Neuronal stem cell (in vitro differentiated cells): Measurements from ENCODE around the gene MTA1.
A peak's percentile ranks its signal among the peaks of the same experiment; 100 is the strongest.

Experiments used
- DNase-seq: peaks from one replicate; pipeline ENCODE4 v3.0.0-alpha.2; 2013; ENCODE audit warnings: low spot score
- H2AFZ ChIP-seq: one replicate; pipeline ENCODE4 v1.6.1; 2013; ENCODE audit warnings: mild to moderate bottlenecking, low read length, inconsistent platforms
- H2AK5ac ChIP-seq: 2 replicates; pipeline ENCODE4 v1.6.1; 2013; ENCODE audit warnings: low read depth, mild to moderate bottlenecking, inconsistent platforms, low read length, moderate library complexity, mixed read lengths
- H2BK120ac ChIP-seq: 2 replicates; pipeline ENCODE4 v1.6.1; 2013; ENCODE audit warnings: low read depth, mild to moderate bottlenecking, inconsistent platforms, low read length, moderate library complexity, mixed read lengths
- H2BK12ac ChIP-seq: one replicate; pipeline ENCODE4 v1.6.1; 2013; ENCODE audit warnings: low read length, inconsistent platforms
- H2BK15ac ChIP-seq: 2 replicates; pipeline ENCODE4 v1.6.1; 2013; ENCODE audit warnings: mild to moderate bottlenecking, low read length, inconsistent platforms, mixed read lengths
- H2BK5ac ChIP-seq: one replicate; pipeline ENCODE4 v1.6.1; 2013; ENCODE audit warnings: inconsistent platforms, mild to moderate bottlenecking, low read length, moderate library complexity
- H3K14ac ChIP-seq: one replicate; pipeline ENCODE4 v1.6.1; 2013; ENCODE audit warnings: low read length, inconsistent platforms
- H3K18ac ChIP-seq: 2 replicates; pipeline ENCODE4 v1.6.1; 2013; ENCODE audit warnings: low read length, inconsistent platforms
- H3K23ac ChIP-seq: 2 replicates; pipeline ENCODE4 v1.6.1; 2013; ENCODE audit warnings: low read depth, mild to moderate bottlenecking, mixed read lengths, low read length, inconsistent platforms; ENCODE audit not compliant: poor library complexity
- H3K27ac ChIP-seq: replicated peaks from 3 replicates; pipeline ENCODE4 v1.5.1; 2013; ENCODE audit warnings: low read length, inconsistent platforms
- H3K27me3 ChIP-seq, 3 experiments: 2 replicates each; pipeline ENCODE4 v1.6.1; 2013; ENCODE audit warnings: low read length in 3 of 3, mild to moderate bottlenecking in 2 of 3, inconsistent platforms in 1 of 3, low read depth in 1 of 3, mixed read lengths in 1 of 3, moderate library complexity in 1 of 3; ENCODE audit not compliant: control insufficient read depth in 3 of 3, insufficient read depth in 3 of 3
- H3K36me3 ChIP-seq, 2 donors: replicated peaks in 1 of 2; 2 replicates each; pipeline ENCODE4 v1.6.1; 2013; ENCODE audit warnings: low read length in 2 of 2; ENCODE audit not compliant: control insufficient read depth in 2 of 2, insufficient read depth in 2 of 2
- H3K4ac ChIP-seq: 2 replicates; pipeline ENCODE4 v1.6.1; 2013; ENCODE audit warnings: inconsistent platforms, mild to moderate bottlenecking, low read length, moderate library complexity
- H3K4me1 ChIP-seq, 2 donors: 1 replicate in 1 of 2; 2 replicates in 1 of 2; pipeline ENCODE4 v1.6.1; 2013; ENCODE audit warnings: low read length in 2 of 2, low read depth in 1 of 2; ENCODE audit not compliant: control insufficient read depth in 2 of 2, insufficient read depth in 1 of 2
- H3K4me2 ChIP-seq: one replicate; pipeline ENCODE4 v1.6.1; 2013; ENCODE audit warnings: mild to moderate bottlenecking, low read length, inconsistent platforms; ENCODE audit not compliant: insufficient read depth, poor library complexity, severe bottlenecking
- H3K4me3 ChIP-seq, 2 donors: 2 replicates each; pipeline ENCODE4 v1.5.1; 2013; ENCODE audit warnings: low read length in 2 of 2, mild to moderate bottlenecking in 2 of 2, inconsistent platforms in 1 of 2, moderate library complexity in 1 of 2
- H3K79me1 ChIP-seq: one replicate; pipeline ENCODE4 v1.6.1; 2013; ENCODE audit warnings: low read depth, mild to moderate bottlenecking, inconsistent platforms, low read length, moderate library complexity
- H3K9ac ChIP-seq: one replicate; pipeline ENCODE4 v1.6.1; 2013; ENCODE audit warnings: mild to moderate bottlenecking, low read depth, low read length, inconsistent platforms; ENCODE audit not compliant: poor library complexity
- H3K9me3 ChIP-seq, 2 donors: replicated peaks in 1 of 2; 2 replicates each; pipeline versions ENCODE3 to v1.6.1; 2013; ENCODE audit warnings: low read length in 2 of 2, mild to moderate bottlenecking in 2 of 2, inconsistent platforms in 1 of 2, low read depth in 1 of 2, mixed read lengths in 1 of 2, moderate library complexity in 1 of 2; ENCODE audit not compliant: control insufficient read depth in 2 of 2, insufficient read depth in 1 of 2
- H4K8ac ChIP-seq: one replicate; pipeline ENCODE4 v1.6.1; 2013; ENCODE audit warnings: low read depth, mild to moderate bottlenecking, inconsistent platforms, low read length, moderate library complexity
- H4K91ac ChIP-seq: one replicate; pipeline ENCODE4 v1.6.1; 2013; ENCODE audit warnings: low read length, low read depth, mild to moderate bottlenecking, inconsistent platforms; ENCODE audit not compliant: poor library complexity
- WGBS, 2 donors: extraction: QIAGEN DNeasy Blood & Tissue Kit; methylation state at CpG; one replicate each; pipeline ENCODE4 v1.1.7; 2013; ENCODE audit warnings: missing lambda C conversion rate in 2 of 2, mixed read lengths in 1 of 2; ENCODE audit not compliant: insufficient read length in 2 of 2, insufficient replicate concordance in 1 of 2; ENCODE audit errors: extremely low coverage in 2 of 2; 5-methylcytosine and 5-hydroxymethylcytosine counted together

The MTA1 gene

DNA sequence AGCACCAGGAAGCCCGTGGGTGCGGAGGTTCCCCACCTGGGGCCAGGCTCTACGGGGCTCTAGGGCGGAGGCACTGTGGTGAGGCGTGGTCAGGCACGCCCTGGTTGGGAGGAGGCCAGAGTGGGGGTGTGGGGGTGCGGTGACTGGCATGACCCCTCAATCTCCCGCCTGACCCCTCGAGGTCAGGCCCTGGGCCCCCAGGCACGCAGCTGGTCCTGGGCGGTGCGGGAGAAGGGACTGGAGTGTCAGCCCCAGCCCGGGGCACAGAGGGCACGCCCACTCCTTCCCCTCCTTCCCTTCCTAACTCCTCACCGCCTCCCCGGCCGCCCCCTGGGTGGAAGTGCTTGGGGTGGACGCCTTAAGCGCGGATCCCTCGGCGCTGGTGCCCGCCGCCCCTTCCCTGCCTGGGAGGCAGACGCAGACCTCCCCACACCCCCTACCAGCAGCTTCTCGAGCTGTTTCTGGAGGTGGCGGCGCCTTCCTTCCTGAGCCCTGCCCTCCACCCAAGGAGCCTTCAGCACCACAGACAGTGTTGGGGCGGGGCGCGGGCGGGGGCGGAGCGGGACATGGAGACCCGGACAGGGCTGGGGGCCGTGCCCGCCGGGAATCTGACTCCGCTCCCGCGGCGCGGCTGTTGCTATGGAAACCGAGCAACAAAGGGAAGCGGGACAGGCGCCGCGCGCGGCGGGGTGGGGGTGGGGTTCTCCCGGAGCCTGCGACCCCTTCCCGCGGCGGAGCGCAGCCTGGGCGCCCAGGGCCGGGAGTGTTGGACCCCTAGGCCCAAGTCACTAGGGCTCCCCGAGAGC, 54.3 kb downstream of the MTA1 start:
- Histone ChIP-seq H2AK5ac (peak overlapping the region; percentile 63), H3K4ac (no peak overlapping the region), H2BK12ac (peak overlapping the region; percentile 49), H3K79me1 (peaks cover 13% of the 10 kb centered on the region), H4K8ac (no peak overlapping the region), H3K4me2 (peak overlapping the region; percentile 80), H3K4me1 (peaks cover 27 to 51% of the 10 kb centered on the region in 2 donors), H3K27ac (peak overlapping the region; percentile 91), H3K9ac (peak overlapping the region; percentile 74), H3K23ac (peak overlapping the region; percentile 91), H2AFZ (peak overlapping the region; percentile 95), H2BK15ac (peak overlapping the region; percentile 13), H3K4me3 (peak overlapping the region; percentile 86 to 91), H3K27me3 (peaks cover 0 to 42% (median 16%) of the 10 kb centered on the region in 3 experiments), H3K18ac (peak overlapping the region; percentile 97), H3K36me3 (peaks cover 4 to 18% of the 10 kb centered on the region in 2 donors), H3K14ac (peak overlapping the region; percentile 94), H3K9me3 (peaks cover 0 to 2% of the 10 kb centered on the region in 2 donors), H2BK120ac (peak overlapping the region; percentile 96), H2BK5ac (peak overlapping the region; percentile 14), H4K91ac (peak overlapping the region; percentile 53)
- no CpG with 5 or more reads among the region's 60 CpGs for WGBS, 2 donors
- peak; percentile 96 for DNase-seq

DNA sequence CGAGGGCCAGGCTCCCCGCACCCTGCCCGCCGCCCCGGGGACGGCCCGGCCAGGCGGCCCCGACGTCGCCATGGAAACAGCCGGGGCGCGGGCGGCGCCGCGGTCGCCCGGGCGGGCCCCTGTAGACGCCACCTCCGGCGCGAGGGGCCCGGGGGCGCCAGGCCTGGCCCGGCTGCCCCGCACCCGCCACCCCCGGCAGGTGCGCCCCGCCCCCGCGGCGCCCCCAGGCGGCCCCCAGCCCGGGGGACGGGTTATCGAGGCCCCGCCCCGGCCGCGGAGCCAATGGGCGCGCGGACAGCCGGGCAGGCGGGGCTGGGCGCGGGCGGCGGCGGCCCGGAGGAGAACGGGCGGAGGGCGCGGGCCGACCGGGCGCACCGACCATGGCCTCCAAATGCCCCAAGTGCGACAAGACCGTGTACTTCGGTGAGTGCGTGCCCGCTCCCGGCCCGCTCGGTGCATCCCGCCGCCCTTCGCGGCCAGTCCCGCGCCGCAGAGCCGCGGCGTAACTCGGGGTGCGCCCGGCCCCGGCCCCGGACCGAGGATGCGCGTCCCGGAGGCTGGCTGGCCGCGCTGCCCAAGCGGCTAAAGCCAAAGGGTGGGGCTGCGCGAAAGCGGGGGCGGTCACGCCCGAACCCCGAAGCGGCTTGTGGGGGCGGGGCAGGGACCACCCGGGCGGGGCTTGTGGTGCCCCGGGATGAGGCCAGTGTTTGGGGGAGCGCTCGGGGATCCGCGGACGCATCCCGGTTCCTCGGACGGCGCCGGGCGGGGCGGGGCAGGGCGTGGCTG, 55.0 kb downstream of the MTA1 start, which contains the start of gene CRIP2:
CRIP2 (plus strand) TSS at position 339 of the 786 bp plus-strand sequence; CDS start at position 381, 42 bp downstream.
- Histone ChIP-seq H2AFZ (peak within 1 kb of the TSS; percentile 96), H2BK5ac (peak within 1 kb of the TSS; percentile 93), H3K14ac (peak within 1 kb of the TSS; percentile 97), H3K27ac (peak within 1 kb of the TSS; percentile 91), H3K36me3 (peaks cover 4 to 10% of the 10 kb centered on the region in 2 donors), H2AK5ac (peak within 1 kb of the TSS; percentile 98), H3K4me3 (peak within 1 kb of the TSS; percentile 91), H2BK120ac (peak within 1 kb of the TSS; percentile 96), H3K4me1 (peaks cover 30 to 51% of the 10 kb centered on the region in 2 donors), H3K4me2 (peak within 1 kb of the TSS; percentile 86), H4K91ac (peak within 1 kb of the TSS; percentile 53), H4K8ac (no peak within 1 kb of the TSS), H3K9me3 (peaks cover 0 to 4% of the 10 kb centered on the region in 2 donors), H2BK12ac (peak within 1 kb of the TSS; percentile 73), H3K4ac (no peak within 1 kb of the TSS), H3K23ac (peak within 1 kb of the TSS; percentile 91), H3K27me3 (peaks cover 0 to 50% (median 23%) of the 10 kb centered on the region in 3 experiments), H2BK15ac (peak within 1 kb of the TSS; percentile 89), H3K79me1 (peaks cover 13% of the 10 kb centered on the region), H3K9ac (peak within 1 kb of the TSS; percentile 91), H3K18ac (peak within 1 kb of the TSS; percentile 97)
- no peak for DNase-seq
- no CpG with 5 or more reads among the region's 118 CpGs for WGBS, 2 donors

DNA sequence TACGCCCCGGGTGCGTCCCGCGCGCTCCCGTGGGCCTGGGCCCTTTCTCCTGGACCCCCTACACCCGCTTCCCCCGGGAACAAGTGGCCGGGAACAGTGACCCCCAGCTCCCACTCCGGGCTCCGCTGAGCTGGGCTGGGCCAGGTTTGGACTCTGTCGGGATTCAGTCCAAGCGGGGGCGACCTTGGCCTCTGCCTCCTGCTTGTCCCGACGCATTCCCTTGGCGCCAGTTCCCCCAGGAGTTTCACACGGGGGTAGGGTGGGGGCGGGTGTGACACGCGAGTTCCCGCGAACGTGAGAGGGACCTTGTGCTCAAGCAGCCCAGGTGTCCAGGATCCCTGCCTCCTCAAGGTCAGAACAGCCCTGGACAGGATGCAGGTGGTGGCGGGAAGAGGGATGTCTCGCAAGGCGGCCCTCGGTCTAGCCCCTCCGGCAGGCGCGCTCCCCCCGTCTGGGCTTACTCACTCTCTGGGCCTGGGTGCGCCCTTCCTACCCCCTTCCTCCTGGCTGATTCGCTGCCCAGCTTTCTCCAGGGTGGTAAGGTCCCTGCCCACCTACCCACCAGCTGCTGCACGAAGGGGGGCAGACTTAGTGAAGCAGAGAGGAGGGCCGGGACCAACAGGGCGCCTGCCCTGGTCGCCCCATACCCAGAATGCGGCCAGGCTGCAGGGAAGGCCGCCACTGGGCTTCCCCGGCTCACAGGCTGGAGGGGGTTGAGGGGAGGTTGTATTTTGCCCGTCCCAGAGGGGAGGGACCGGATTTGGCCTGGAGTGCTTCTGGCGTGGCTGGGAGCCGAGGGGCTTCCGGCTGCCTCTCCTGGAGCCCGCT, 55.9 kb downstream of the MTA1 start:
- Histone ChIP-seq H2BK120ac (peak overlapping the region; percentile 54), H3K27ac (no peak overlapping the region), H2AFZ (peak overlapping the region; percentile 96), H3K4me2 (peak overlapping the region; percentile 86), H3K79me1 (peaks cover 13% of the 10 kb centered on the region), H3K18ac (peak overlapping the region; percentile 94), H2BK5ac (peak overlapping the region; percentile 93), H2BK15ac (peak overlapping the region; percentile 89), H3K4me1 (peaks cover 36 to 54% of the 10 kb centered on the region in 2 donors), H2BK12ac (peak overlapping the region; percentile 73), H3K36me3 (peaks cover 2 to 4% of the 10 kb centered on the region in 2 donors), H4K8ac (no peak overlapping the region), H3K4ac (no peak overlapping the region), H3K9ac (peak overlapping the region; percentile 91), H4K91ac (no peak overlapping the region), H3K9me3 (peaks cover 0 to 8% of the 10 kb centered on the region in 2 donors), H3K14ac (peak overlapping the region; percentile 97), H3K23ac (peak overlapping the region; percentile 73), H3K4me3 (peak overlapping the region; percentile 91), H3K27me3 (peaks cover 0 to 58% (median 31%) of the 10 kb centered on the region in 3 experiments), H2AK5ac (peak overlapping the region; percentile 98)
- no peak for DNase-seq
- WGBS, 2 donors = no CpG with 5 or more reads among the region's 48 CpGs
